ENCODE results near the gene MAP2K2.
"Not testable (repeated sequence)": the region's sequence is repeated elsewhere in the genome, so short reads cannot be mapped to it uniquely, and the experiment has no call there.

The MAP2K2 gene

GRCh38 chr19:4140237-4140711 lies 16.4 kb upstream of the MAP2K2 start:
- DNase-seq (ENCODE audit: low read depth): peak; percentile 74

GRCh38 chr19:4139614-4140236 lies 15.8 kb upstream of the MAP2K2 start:
- peak; percentile 61 for DNase-seq (ENCODE audit: low read depth)
- no peak overlapping the region for H3K4me3 ChIP-seq (ENCODE audit: control insufficient read depth, low read depth, low read length)
- peak; percentile 84 for TF ChIP-seq CTCF (conservative IDR thresholded peaks at IDR 0.05; ENCODE audit: control insufficient read depth, insufficient read depth, low read depth, low read length)

More at GRCh38 chr19:4140237-4140711, 16.4 kb upstream of the MAP2K2 start:
- H3K4me3 ChIP-seq (ENCODE audit: control insufficient read depth, low read depth, low read length): no peak overlapping the region
- TF ChIP-seq CTCF (conservative IDR thresholded peaks at IDR 0.05; ENCODE audit: control insufficient read depth, insufficient read depth, low read depth, low read length): peak; percentile 80

GRCh38 chr19:4138445-4138844 lies 14.5 kb upstream of the MAP2K2 start:
- H3K4me3 ChIP-seq (ENCODE audit: control insufficient read depth, low read depth, low read length): no peak overlapping the region
- DNase-seq (ENCODE audit: low read depth): no peak
- TF ChIP-seq CTCF (conservative IDR thresholded peaks at IDR 0.05; ENCODE audit: control insufficient read depth, insufficient read depth, low read depth, low read length): no peak

GRCh38 chr19:4136680-4137088 lies 12.8 kb upstream of the MAP2K2 start:
- no peak for DNase-seq (ENCODE audit: low read depth)
- no peak for TF ChIP-seq CTCF (conservative IDR thresholded peaks at IDR 0.05; ENCODE audit: control insufficient read depth, insufficient read depth, low read depth, low read length)
- H3K4me3 ChIP-seq (ENCODE audit: control insufficient read depth, low read depth, low read length): no peak overlapping the region

- H3K4me3 ChIP-seq (ENCODE audit: control insufficient read depth, low read depth, low read length); DNase-seq (ENCODE audit: low read depth): not testable (repeated sequence)
These were observed 11.5 kb upstream of the MAP2K2 start for GRCh38 chr19:4135386-4135785.

GRCh38 chr19:4134351-4134750 lies 10.4 kb upstream of the MAP2K2 start:
- TF ChIP-seq CTCF (conservative IDR thresholded peaks at IDR 0.05; ENCODE audit: control insufficient read depth, insufficient read depth, low read depth, low read length): no peak
- no peak for DNase-seq (ENCODE audit: low read depth)
- no peak overlapping the region for H3K4me3 ChIP-seq (ENCODE audit: control insufficient read depth, low read depth, low read length)

- DNase-seq (ENCODE audit: low read depth): peak; percentile 84
- TF ChIP-seq CTCF (conservative IDR thresholded peaks at IDR 0.05; ENCODE audit: control insufficient read depth, insufficient read depth, low read depth, low read length): no peak
- no peak overlapping the region for H3K4me3 ChIP-seq (ENCODE audit: control insufficient read depth, low read depth, low read length)
These were observed 7.0 kb upstream of the MAP2K2 start for GRCh38 chr19:4130744-4131438.

- not testable (repeated sequence) for H3K4me3 ChIP-seq (ENCODE audit: control insufficient read depth, low read depth, low read length); DNase-seq (ENCODE audit: low read depth)
These were observed 5.1 kb upstream of the MAP2K2 start for GRCh38 chr19:4129050-4129449.

GRCh38 chr19:4127322-4127721 lies 3.4 kb upstream of the MAP2K2 start:
- not testable (repeated sequence) for H3K4me3 ChIP-seq (ENCODE audit: control insufficient read depth, low read depth, low read length); DNase-seq (ENCODE audit: low read depth)

Measured in fibroblast of mammary gland (primary cell).